Gastroesophageal sphincter (tissue), 4 donors: Measurements from ENCODE around the gene ASIC4. TPM values are rescaled to one million over a fixed set of nuclear protein-coding genes. Genes with fewer than 3 reads are reported as not detected.

Experiments used
- ATAC-seq: fragments of 150-250 bp; one replicate; pipeline ENCODE4 v1.9.1; 2016; ENCODE audit warnings: mild to moderate bottlenecking, moderate library complexity
- H3K27ac ChIP-seq, 4 donors: fragments of 200-600 bp; sonication (generic) in 3 of 4; 1 replicate in 3 of 4; 2 replicates in 1 of 4; pipeline ENCODE4 v1.5.1; 2016 to 2019
- H3K27me3 ChIP-seq: fragments of 200-600 bp; sonication (generic); one replicate; pipeline ENCODE4 v1.5.1; 2019
- H3K36me3 ChIP-seq, 2 donors: fragments of 200-600 bp; sonication (generic); one replicate each; pipeline ENCODE4 v1.5.1; 2019; ENCODE audit warnings: control low read depth in 1 of 2
- H3K4me1 ChIP-seq, 3 donors: fragments of 200-600 bp; sonication (generic); 1 replicate in 2 of 3; 2 replicates in 1 of 3; pipeline ENCODE4 v1.5.1; 2016 to 2019; ENCODE audit warnings: control low read depth in 2 of 3
- H3K4me3 ChIP-seq, 2 donors: fragments of 200-600 bp; sonication (generic); one replicate each; pipeline ENCODE4 v1.5.1; 2019; ENCODE audit warnings: mild to moderate bottlenecking in 1 of 2, moderate library complexity in 1 of 2
- H3K9me3 ChIP-seq, 3 donors: fragments of 200-600 bp; sonication (generic); one replicate each; pipeline ENCODE4 v1.5.1; 2017 to 2019; ENCODE audit warnings: control low read depth in 2 of 3
- CTCF ChIP-seq, 4 experiments: fragments of 200-600 bp in 2 of 4; fragments of 450-650 bp in 2 of 4; sonication (generic) in 1 of 4; IDR thresholded peaks; one replicate each; pipeline ENCODE4 v1.5.1; 2017 to 2019; ENCODE audit warnings: antibody characterized with exemption in 4 of 4, mild to moderate bottlenecking in 2 of 4, moderate library complexity in 2 of 4
- EP300 ChIP-seq: sonication (generic); formaldehyde crosslinking; IDR thresholded peaks from one replicate; pipeline ENCODE4 v1.6.1; 2017; ENCODE audit warnings: antibody characterized with exemption, mild to moderate bottlenecking
- POLR2A ChIP-seq, 2 donors: fragments of 450-650 bp; IDR thresholded peaks; one replicate each; pipeline ENCODE4 v1.6.1; 2017; ENCODE audit warnings: antibody characterized with exemption in 2 of 2, mild to moderate bottlenecking in 2 of 2, moderate library complexity in 1 of 2
- POLR2AphosphoS5 ChIP-seq: sonication (generic); formaldehyde crosslinking; IDR thresholded peaks from one replicate; pipeline ENCODE4 v1.6.1; 2017; ENCODE audit warnings: antibody characterized with exemption
- WGBS, 2 donors: methylation state at CpG; one replicate each; pipeline ENCODE4 v1.1.5; 2018; ENCODE audit warnings: low coverage in 1 of 2; 5-methylcytosine and 5-hydroxymethylcytosine counted together
- total RNA-seq, 4 donors: library from RNA; depleted of rRNA; stranded (reverse); fragments of >200 nt; gene quantifications; one replicate each; pipeline ENCODE4 v1.1.0, GENCODE V29; 2016

Gene ASIC4
- total RNA-seq, 4 donors from 2014 or later = 0.16 TPM; not detected in 3

DNA sequence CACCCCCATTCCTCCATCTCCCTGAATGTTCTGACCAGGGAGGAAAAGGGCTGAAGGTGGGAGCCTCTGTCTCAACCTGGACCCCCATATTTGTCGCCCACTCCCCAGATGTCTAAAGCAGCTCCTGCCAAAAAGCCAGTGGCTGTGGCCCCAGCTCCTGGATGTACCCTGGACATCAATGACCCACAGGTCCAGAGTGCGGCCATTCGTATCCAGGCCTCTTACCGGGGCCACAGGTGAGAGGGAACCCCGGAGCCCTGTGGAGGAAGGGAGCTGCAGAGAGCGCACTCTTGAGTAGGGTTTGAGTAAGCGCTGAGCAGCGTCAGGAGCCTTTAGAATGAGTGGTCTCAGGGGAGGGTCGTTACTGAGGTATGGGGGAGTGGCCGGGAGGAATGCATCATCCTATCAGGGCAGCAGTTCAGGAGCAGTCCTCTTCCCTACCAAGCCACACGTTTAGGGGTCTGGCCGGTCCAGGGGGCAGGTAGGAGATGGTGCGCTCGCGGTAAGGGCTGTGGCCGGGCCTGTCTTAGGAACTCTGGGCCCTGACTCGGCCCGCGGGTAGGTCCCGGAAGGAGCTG, 17.9 kb upstream of the ASIC4 start:
- 38% methylated on average over 13 of the region's 20 CpGs; no CpG with 5 or more reads in 1 of the 2 donors for WGBS, 2 donors
- ATAC-seq = no peak
- TF ChIP-seq POLR2A (IDR thresholded peaks at IDR 0.05) (no peak), POLR2AphosphoS5 (no peak), CTCF (IDR thresholded peaks at IDR 0.05) (no peak), EP300 (no peak)
- Histone ChIP-seq H3K27me3 (peaks cover 10% of the 10 kb centered on the region), H3K9me3 (no peaks in the 10 kb centered on the region), H3K36me3 (peaks cover 0 to 27% of the 10 kb centered on the region in 2 donors), H3K4me1 (peaks cover 0 to 67% (median 23%) of the 10 kb centered on the region in 3 donors), H3K27ac (peak overlapping the region; percentile 86 to 99 (median 98)), H3K4me3 (peak overlapping the region in 1 of 2 donors; percentile 69)

DNA sequence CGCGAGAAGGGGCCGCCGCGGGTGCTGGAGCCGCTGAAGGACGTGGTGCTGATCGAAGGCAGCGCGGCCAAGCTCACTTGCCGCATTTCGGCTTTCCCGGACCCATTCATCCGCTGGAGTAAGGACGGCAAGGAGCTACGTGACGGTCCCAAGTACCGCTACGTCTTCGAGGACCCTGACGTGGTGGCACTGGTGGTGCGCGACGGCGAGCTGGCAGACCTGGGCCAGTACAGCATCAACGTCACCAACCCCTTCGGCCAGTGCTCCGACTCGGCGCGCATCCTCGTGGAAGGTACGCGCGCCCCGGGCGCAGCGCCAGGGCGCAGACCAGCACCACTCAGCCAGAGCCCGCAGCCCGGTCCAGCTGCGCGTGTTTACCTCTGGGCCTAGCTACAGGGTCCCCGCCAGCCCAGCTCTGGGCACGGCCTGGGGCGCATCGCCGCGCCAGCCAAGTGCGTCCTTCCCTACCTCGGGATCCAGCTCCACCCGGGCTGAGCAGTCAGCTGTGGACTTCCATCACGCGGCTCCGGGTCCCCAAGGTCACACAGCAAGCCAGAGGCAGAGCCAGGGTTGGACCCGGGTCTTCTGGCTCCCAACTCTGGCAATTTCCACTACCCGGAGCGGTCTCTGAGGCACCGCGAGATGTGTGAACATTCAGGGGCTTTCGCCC, 17.3 kb upstream of the ASIC4 start:
- Histone ChIP-seq H3K4me3 (peak overlapping the region in 1 of 2 donors; percentile 69), H3K4me1 (peaks cover 0 to 67% (median 23%) of the 10 kb centered on the region in 3 donors), H3K36me3 (peaks cover 0 to 27% of the 10 kb centered on the region in 2 donors), H3K27ac (peak overlapping the region; percentile 86 to 99 (median 98)), H3K9me3 (no peaks in the 10 kb centered on the region), H3K27me3 (peaks cover 10% of the 10 kb centered on the region)
- 34 to 40% methylated on average over 1 to 6 of the region's 61 CpGs for WGBS, 2 donors
- no peak for ATAC-seq
- TF ChIP-seq CTCF (IDR thresholded peaks at IDR 0.05) = peak in 1 of 4 experiments; percentile 27
- peak; percentile 11 for TF ChIP-seq POLR2AphosphoS5
- no peak for TF ChIP-seq EP300
- peak; percentile 5 to 13 for TF ChIP-seq POLR2A (IDR thresholded peaks at IDR 0.05)

- 19% methylated on average over 3 of the region's 59 CpGs; no CpG with 5 or more reads in 1 of the 2 donors for WGBS, 2 donors
- peak; percentile 81 for ATAC-seq
- no peak for TF ChIP-seq EP300
- peak; percentile 79 to 80 for TF ChIP-seq POLR2A (IDR thresholded peaks at IDR 0.05)
- no peak for TF ChIP-seq CTCF (IDR thresholded peaks at IDR 0.05)
- TF ChIP-seq POLR2AphosphoS5 = peak; percentile 95
- Histone ChIP-seq H3K27ac (peak overlapping the region; percentile 86 to 99 (median 98)), H3K27me3 (peaks cover 10% of the 10 kb centered on the region), H3K4me1 (peaks cover 0 to 67% (median 23%) of the 10 kb centered on the region in 3 donors), H3K36me3 (peaks cover 0 to 27% of the 10 kb centered on the region in 2 donors), H3K4me3 (peak overlapping the region; percentile 59 to 69), H3K9me3 (no peaks in the 10 kb centered on the region)
Observed at GRCh38 chr2:219497495-219498279, 16.6 kb upstream of the ASIC4 start.

DNA sequence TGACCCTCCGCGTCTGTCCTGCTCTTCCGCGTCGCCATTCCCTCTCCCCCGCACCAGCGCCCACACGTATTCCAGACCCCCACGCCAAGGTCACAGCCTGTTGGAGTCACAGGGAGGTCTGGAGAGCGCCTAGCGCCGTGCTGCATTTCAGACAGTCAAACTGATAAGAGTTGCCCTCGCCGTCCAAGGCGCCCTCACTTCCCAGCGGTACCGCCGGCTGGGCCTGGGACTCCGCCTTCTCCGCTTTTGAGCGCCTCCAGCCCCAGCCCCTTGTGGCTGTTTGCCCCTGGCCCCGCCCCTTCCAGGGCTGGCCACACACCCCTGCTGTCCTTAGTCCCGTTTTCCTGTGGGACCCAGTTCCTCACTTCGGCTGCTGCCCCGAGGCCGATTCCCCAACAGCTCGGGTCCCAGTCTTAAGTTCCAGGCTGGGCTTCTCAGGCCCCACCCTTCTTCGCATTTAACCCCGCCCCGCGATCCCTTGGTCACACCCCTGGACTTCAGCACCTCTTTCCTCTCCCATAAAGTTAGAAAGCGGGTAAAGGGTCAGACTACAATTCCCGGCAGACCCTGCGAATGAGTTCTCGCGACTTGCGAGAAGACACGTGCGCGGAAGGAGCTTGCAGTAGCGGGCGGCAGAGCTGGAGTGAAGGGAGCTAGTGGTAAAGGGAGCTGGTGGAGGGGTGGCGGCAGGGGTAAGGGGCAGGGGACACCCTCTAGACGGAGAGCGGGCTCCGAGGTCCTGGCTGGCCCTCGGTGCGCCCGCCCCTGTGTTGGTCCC, 15.8 kb upstream of the ASIC4 start, which contains the start of gene GMPPA:
GMPPA (plus strand) TSS at position 612 of the 778 bp plus-strand sequence. CDS start 1,085 bp downstream, outside the sequence.
- WGBS, 2 donors = 0% methylated on average over 13 of the region's 49 CpGs
- H3K27ac ChIP-seq = peak within 1 kb of the TSS; percentile 86 to 99 (median 98)
- H3K9me3 ChIP-seq = no peaks in the 10 kb centered on the region
- peak within 1 kb of the TSS; percentile 59 to 69 for H3K4me3 ChIP-seq
- peaks cover 10% of the 10 kb centered on the region for H3K27me3 ChIP-seq
- peak; percentile 31 to 39 for TF ChIP-seq POLR2A (IDR thresholded peaks at IDR 0.05)
- TF ChIP-seq EP300 = no peak
- TF ChIP-seq CTCF (IDR thresholded peaks at IDR 0.05) = no peak
- TF ChIP-seq POLR2AphosphoS5 = peak; percentile 85
- peaks cover 0 to 67% (median 23%) of the 10 kb centered on the region in 3 donors for H3K4me1 ChIP-seq
- peaks cover 0 to 27% of the 10 kb centered on the region in 2 donors for H3K36me3 ChIP-seq
- peak; percentile 90 for ATAC-seq
